NCI-H1694 treated with DMSO at 0.1 percent for 48 hours (cell line): ENCODE results near the gene CTAGE9.
"Not testable (repeated sequence)": the region's sequence is repeated elsewhere in the genome, so short reads cannot be mapped to it uniquely, and the experiment has no call there.

ENCODE experiments used
- DNase-seq: peaks from one replicate; lab custom pipeline; 2025; lab: John Stamatoyannopoulos, UW

The CTAGE9 gene, protein sequence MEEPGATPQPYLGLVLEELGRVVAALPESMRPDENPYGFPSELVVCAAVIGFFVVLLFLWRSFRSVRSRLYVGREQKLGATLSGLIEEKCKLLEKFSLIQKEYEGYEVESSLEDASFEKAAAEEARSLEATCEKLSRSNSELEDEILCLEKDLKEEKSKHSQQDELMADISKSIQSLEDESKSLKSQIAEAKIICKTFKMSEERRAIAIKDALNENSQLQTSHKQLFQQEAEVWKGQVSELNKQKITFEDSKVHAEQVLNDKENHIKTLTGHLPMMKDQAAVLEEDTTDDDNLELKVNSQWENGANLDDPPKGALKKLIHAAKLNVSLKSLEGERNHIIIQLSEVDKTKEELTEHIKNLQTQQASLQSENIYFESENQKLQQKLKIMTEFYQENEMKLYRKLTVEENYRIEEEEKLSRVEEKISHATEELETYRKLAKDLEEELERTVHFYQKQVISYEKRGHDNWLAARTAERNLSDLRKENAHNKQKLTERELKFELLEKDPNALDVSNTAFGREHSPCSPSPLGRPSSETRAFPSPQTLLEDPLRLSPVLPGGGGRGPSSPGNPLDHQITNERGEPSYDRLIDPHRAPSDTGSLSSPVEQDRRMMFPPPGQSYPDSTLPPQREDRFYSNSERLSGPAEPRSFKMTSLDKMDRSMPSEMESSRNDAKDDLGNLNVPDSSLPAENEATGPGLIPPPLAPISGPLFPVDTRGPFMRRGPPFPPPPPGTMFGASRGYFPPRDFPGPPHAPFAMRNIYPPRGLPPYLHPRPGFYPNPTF

DNA sequence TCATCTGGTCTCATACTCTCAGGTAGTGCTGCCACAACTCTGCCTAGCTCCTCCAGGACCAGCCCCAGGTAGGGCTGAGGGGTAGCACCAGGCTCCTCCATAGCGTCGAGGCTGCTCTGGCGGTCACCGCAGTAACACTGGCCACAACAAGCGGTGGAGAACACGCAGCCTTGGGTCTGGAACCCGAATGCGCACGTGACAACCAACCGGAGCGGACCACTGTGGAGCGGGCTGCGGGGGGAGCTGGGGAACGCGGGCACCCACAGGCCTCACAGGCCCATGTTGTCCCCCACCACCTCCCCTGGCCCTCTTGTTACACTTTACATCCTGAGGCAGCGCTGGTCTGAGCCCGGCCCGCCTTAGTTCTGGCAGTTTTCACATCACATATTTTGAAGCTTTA is at the start of gene CTAGE9:
Gene CTAGE9 (minus strand): TSS at position 101 of the 400 bp plus-strand sequence. CDS start 0 bp downstream, at position 101.
- DNase-seq, result not testable (repeated sequence)

DNA sequence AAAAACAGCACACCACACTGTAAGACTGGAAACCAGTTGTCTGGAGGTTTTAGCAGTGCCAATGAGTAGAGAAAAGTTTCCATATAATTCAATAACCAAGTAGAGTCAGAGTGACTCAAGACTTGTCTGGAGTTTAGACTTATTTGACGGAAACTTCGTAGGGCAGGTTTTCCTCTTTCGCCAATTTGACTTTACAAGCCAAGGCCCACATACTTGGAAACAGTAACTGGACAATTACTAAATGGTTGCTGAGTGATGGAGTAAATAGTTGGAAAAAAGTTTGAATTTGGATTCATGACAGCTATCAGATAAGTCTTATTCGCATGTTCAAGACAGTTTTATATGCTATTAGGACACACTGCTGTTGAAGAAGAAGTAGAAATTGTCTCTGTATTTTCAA is 48.1 kb upstream of the CTAGE9 start:
- DNase-seq, result no peak

DNA sequence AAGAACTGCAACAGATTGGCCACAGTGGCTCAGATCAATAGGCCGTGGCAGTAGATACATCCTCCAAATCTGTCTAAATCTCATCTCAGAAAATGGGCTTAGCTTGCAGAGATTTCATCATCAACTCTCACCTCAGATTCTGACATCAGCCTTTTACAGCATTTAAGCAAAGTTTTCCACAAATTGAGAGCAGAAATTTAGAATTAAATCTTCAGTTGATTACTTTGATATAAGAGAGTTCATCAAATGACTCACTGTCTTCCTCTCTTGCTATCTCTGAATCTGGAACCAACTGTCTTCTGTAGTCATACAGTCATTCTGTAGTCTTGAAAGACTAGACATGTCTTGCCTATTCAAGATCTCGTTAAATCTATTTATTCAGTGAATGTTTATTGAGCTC is 45.2 kb upstream of the CTAGE9 start:
- no peak for DNase-seq

DNA sequence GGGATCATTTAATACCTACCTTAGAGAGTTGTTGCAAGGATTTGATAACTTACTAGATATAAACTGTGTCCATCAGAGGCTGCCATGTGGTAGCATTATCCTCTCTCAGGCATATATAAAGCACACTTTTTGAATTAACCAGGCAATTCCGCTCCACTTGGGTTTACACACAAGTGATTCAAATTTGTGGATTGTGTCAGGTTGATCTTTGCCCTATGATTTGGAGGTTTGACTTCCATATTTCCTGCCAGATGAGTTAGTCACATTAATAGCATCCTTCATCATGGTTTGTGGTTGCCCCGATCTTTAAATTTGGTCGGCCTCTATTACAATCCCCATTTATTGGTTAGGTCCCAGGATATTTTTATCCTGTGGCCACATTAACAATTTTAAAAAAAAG is 44.8 kb upstream of the CTAGE9 start:
- DNase-seq, result no peak

DNA sequence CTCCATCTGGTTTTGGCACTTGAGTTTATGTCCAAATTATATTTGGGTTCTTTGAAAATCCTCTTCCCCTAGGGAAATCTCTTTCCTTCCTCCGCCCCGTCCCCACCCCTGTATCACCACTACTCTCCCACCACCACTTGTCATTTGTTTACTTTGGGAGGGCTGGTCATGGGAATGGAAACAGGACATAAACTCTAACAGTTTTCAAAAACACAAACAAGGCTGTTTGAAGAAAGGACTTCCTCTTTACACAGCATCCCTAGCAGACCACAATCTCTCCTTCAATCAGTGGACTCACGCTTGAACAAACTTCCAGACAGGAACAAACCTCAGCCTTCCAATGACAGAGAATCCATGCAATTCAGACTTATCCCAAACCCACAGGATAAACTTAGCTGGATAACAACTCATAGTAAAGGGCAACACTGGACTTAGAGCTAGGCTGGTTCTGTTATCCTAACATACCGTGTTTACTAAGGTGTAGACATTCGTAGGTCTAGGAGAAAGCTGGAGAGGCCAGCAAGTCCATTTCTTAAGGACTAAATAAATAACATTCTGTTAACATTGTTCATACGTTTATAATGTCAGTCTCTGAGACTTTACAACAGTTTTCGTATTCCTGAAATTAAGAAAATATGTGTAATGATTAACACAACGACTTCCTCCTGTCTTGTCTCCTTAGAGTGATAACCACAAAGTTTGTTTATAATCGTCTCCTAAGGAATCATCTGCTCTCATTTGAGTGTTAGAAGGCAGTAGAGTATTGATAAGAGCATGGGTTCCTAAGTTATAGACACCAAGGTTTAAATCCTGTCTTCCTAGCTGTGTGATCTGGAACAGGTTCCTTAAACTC is 44.1 kb upstream of the CTAGE9 start:
- DNase-seq, result no peak

DNA sequence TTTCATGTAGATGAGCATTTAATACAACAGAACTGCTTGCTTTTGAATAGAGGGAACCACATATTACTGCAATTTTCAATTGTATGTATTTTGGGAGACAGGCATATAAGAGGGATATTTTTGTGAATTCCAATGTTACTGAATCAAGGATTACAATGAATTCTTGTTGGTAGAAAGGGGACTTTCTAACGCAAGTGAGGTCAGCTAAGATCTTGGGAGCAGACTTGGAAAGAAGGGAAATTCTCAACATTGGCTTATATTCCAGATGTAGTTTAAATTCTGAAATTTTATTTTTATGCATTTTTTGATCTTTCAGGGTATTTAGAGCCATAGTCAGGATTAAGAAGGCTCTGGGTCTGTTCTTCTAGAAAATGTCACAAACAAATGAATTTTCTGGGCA is 43.3 kb upstream of the CTAGE9 start:
- DNase-seq, result no peak

DNA sequence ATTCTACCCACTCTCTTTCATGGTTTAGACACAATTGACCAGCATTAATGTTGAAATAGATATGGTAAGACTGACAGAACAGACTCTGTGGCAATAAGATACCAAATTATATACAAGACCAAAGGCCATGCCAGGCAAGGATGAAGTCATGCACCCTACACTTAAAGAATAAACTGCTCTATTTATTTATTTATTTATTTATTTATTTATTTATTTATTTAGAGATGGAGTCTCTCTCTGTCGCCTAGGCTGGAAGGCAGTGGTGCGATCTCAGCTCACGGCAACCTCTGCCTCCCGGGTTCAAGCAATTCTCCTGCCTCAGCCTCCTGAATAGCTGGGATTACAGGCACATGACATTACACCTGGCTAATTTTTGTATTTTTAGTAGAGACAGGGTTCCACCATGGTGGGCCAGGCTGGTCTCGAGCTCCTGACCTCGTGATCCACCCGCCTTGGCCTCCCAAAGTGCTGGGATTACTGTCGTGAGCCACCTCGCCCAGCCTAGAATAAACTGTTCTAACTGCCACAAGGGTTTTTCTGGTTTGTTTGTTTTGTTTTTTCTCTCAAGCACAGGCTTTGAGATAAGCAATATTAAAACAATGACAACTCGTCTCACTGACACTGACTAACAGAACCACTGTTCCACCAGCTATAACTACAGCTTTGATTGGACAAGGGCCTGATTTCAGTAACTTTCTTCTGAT is 40.3 kb upstream of the CTAGE9 start:
- not testable (repeated sequence) for DNase-seq

DNA sequence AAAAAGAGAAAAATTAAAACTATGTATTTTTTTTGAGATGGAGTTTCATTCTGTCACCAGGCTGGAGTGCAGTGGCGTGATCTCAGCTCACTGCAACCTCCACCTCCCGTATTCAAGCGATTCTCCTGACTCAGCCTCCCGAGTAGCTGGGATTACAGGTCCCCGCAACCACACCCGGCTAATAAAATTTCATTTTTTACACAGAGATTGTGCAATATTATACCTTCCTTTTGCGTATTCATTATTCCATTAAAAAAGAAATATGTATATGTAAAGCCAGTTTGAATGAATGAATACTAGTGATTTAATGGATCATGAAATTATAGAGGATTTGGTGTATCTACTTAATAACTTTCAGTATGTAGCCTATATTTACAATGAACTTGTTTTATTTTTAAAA is 38.2 kb upstream of the CTAGE9 start:
- DNase-seq, result no peak

DNA sequence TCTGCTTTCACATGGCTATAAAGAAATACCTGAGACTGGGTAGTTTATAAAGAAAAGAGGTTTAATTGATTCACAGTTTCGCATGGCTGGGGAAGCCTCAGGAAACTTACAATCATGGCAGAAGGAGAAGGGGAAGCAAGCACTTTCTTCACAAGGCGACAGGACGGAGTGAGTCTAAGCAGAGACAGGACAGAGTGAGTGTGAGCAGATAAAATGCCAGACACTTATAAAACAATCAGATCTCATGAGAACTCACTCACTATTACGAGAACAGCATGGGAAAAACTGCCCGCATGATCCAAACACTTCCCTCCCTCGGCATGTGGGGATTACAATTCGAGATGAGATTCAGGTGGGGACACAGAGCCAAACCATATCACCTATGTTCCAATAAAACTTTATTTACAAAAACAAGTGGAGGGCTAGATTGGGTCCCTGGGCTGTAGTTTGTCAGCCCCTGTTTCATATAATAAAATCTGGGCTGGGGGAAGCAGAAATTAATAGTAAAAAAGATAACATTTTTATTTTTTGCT is 37.1 kb upstream of the CTAGE9 start:
- DNase-seq, result no peak

DNA sequence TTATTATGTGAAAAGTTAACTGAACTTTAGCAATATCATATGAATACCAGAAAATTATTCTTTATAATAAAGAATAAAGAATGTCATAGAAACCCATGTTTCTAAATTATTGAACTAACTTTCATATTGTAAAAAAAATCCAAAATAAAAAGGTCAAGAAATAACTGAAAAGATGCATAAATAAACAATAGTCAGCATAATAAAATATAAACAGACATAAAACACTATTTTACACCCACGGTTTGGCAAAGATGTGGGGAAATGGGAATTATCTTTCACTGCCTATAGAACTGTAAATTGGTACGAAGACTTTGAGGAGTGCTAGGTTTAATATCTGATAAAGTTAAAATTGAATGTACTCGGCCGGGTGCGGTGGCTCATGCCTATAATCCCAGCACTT is 34.7 kb upstream of the CTAGE9 start:
- DNase-seq, result no peak

DNA sequence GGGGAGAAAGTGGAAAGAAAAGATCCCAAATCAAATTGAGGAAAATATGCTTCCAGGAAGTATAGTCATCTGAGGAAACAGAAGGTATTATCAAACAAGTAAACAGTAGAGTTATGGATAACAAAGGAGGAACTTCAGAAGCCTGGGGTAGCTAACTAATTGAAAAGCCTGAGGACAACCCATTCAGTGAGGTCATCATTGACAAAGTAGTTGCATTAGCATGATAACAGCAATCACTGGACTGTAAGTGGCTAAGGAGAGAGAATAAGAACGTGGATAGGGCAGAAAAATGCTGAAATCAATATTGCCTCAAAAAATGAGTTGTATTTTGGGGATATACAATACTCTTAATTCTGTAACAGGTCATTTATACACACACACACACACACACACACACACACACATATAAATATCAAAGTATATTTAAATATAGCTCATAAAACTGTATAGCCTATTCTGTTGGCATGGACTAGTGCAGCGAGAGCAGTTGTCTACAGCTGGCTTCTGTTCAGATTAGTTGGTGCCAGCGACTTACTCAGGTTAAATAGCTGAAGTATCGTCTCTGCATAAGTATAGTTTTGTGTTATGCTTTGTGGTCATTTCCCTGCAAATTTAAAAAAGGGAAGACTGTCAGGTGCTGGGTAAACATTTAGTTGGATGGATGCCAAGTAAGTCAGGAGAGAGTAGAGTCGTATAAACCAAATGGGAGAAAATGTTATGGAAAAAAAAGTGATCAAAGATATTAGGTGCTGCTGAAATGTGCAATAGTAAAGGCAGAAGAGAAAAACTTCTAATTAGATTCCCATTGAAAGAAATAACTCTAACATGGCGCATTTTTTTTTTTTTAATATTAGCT is 33.8 kb upstream of the CTAGE9 start:
- no peak for DNase-seq

DNA sequence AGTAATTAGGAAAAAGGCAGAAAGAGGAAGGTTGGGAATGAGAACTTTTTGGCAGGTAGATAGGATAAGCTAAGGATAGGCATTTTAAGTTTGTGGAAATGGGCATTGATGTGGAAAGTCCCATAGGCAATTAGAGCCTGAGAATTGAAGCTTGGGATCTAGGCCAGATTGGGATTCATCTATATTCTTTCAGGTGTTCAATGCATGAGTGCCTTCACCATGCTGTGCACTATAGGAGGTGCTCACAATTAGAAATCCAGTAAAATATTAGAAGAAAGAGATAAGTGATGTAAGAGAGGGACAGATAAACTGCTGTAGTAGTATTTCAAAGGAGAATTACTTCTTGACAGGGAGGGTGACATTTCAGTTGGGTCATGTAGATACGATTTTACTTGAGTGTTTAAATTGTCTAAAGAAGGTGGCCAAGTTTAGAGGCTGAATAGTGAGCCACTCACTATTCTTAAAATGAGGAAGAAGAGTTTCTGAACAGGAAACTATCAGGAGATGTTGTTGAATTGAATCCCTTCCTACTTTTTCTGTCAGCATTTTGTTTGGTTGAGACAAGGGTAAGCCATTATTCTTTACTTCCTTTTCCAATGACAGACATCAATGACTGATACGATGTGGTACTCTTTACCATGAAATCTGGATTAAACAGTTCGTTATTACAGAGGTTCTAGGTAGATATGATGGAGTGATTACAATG is 31.0 kb upstream of the CTAGE9 start:
- DNase-seq, result no peak

DNA sequence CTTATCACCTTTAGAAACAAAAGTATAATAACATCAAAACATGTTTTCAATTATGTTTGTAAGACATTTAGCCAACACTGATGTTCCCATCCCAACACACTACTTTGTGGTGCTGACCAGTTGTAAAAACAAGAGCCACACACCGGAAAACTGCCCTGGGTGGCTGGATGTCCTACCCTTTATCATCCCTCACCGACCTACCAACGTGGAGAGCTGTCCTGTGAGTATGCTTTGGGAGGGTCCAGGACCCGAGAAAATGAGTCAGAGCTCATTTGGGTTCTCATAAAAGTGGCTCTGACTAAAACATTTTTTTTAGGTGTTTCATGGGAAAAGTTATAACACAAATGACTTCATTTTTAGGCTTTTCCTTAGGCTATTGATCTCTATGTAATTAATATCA is 29.3 kb upstream of the CTAGE9 start:
- DNase-seq, result no peak

DNA sequence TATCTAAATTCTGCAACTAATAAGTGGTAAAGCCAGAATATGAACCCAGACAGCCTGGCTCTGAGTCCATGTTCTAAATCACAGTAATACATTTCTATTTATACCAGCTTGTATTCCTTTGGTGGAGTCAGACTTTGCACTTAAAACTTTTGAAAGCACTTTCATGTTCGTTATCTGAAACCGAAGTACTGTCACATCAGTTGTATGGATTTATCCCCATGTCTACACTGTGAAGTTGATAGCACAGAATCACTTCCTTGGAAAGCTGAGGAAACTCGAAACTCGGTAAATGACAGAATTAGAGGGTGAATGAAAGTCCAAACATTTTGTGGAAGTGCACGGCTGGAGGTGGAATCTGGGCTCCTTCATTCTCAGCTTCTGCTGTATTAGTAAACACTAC is 28.3 kb upstream of the CTAGE9 start:
- DNase-seq, result no peak

DNA sequence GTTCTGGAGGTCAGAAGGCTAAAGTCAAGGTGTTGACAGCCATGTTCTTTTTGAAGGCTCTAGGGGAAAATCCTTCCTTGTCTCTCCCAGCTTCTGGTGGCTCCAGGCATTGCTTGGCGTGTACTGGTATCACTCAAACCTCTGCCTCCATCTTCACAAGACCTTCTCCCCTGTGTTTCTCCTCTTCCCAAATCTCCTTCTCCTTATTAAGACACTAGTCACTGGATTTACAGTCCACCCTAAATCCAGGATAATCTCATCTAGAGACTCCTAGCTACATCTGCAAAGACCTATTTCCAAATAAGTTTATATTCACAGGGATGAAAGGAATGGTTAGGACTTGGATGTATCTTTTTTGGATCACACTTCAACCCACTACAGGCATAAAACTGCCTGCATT is 26.0 kb upstream of the CTAGE9 start:
- no peak for DNase-seq

DNA sequence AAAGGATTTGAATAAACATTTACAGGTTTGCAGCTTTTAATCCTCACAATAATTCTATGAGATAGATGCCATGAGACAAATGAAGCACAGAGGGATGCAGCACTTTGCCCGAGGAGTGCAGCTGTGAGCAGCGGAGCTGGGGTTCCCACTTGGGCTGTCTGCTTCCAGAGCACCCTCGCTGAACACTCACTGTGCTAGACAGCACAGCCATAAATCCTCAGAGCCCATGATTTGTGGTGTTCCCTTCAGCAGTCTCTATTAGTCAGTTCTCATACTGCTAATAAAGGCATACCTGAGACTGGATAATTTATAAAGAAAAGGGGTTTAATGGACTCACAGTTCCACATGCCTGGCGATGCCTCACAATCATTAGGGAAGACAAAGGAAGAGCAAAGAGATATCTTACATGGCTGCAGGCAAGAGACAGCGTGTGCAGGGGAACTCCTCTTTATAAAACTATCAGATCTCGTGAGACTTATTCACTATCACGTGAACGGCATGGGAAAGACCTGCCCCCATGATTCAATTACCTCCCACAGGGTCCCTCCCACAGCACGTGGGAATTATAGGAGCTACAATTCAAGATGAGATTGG is 25.3 kb upstream of the CTAGE9 start:
- DNase-seq, result no peak

DNA sequence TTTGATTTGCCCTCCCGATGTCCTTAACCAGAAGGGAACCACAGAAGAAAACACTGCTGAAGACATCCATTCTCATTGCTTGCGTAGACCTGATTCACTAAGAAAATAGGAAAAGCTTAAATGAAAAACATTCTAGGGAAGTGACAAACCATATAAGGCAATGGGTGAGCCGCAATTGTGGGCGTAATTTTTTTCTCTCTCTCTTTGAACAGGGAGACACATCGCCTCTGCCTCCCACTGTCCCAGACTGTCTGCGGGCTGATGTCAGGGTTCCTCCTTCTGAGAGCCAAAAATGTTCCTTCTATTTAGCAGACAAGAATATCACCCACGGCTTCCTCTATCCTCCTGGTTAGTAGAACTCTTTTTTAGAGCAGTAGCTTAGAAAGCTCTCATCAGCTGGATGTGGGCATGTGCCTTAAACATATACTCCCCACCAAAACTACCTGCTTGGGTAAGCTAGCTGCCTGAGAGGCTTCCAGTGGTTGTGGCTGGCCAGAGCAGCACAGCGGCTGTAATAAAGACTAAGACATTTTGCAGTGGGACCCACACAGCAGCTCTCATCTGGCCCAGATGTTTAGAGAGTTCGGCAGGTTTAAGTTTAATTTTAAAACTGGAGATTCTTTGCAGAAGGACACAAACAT is 22.7 kb upstream of the CTAGE9 start:
- no peak for DNase-seq

DNA sequence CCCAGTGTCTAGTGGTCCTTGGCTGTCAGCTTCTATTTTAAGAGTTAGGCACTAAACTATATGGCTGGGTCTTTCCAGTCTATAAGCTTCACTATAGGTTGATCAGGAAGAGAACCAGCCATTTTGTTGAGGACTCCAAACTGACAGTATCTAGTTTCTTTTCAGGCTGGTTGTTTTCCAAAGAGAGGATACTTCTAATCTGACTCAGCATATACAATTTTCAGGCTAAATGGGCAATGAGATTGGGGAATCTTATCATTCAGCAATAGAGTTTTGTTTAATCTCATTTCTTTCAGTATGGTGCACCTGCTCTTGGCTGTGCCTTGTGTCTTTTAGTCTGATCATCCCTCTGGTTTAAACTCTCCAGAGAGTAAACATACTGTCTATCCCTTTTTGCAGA is 20.4 kb upstream of the CTAGE9 start:
- no peak for DNase-seq

DNA sequence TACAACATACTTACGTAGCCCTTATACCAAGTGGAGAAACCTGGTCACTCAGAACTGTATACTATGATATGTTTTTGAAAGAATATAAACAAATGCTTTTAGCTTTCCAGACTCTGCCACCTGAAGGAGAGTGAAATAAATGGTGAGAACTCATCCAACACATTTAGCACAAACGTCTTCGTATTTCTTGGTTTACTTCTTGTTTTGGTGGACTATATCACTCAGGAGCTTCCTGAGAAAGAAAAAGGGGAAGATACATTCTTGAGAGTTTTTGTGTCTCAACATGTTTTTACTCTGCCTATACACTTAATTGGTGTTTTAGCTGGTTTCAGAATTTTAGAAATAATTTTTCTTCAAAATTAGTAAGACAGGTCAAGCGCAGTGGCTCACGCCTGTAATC is 19.4 kb upstream of the CTAGE9 start:
- no peak for DNase-seq
